HG03558 (cell line): ENCODE measurements around the gene NCKAP5.

Experiments used
- ATAC-seq: cut with Tn5 transposase; IDR thresholded peaks from one replicate; pipeline ENCODE4 v1.9.1; 2021; ENCODE audit warnings: moderate number of reproducible peaks; ENCODE audit not compliant: unreplicated experiment; ENCODE audit errors: extremely low read depth

Gene NCKAP5

DNA sequence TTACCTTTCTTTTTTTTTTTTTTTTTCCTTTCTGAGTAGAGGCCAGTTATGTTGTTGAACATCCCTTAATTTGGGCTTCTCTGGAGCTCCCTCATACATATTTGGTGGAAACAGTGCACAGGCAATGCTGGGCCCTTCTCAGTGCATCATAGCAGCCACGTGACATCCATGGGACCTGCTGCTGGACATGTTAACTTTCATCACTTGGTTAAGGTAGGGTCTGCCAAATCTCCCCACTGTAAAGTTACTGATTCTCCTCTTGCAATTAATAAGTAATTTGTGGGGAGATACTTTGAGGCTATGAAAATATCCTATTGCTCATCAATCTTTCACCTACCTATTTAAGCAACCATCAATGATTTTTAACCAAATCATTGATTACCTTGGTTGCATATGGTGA, 686.7 kb downstream of the NCKAP5 start:
- no peak for ATAC-seq

DNA sequence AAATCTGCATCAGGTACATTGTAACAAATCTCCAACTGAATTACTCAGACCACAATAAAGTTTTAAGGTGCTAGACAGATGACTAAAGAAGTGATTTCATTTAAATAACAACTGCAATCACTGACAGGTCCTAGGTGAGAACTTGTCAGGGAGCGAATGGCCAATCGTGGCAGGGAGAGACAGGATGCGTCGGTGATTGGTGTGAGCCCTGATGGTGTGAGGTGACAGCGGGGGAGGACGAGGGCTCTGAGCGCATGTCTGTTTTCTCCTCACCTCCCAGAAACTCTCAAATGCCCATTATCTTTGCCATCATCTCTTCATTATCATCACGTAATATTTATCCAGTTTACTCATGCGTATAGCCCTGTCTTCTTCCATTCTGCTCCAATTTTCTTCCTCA, 690.3 kb downstream of the NCKAP5 start:
- ATAC-seq = no peak

DNA sequence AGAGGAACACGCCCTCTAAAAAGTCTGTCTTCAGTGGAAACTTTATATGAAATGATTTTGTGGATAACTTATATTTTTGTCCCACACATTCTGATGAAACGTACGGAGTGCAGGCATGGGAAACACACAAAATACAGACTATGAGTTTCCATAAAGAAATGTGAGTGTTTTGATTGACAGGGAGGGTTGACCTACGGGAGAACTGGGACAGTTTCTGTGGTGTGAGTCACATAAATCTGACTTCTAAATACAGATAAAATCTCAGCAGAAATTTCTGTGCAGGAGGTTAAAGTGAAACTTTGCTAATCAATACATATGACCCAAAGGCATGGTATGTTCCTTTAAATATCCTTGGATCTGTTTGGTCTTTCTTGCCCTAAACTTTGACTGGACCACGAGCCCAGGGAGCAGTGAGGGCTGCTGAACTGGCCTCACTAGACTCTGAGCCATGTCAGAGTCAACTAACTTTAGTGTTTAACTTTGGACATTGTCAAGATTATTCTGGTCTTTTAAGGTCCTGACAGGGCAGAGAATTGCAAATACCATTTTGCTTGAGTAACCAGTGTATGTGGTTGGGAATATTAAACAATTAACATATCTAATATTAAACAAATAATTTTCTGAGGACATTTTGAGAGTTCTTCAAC, 691.4 kb downstream of the NCKAP5 start:
- ATAC-seq = no peak

- no peak for ATAC-seq
These were observed 693.1 kb downstream of the NCKAP5 start for GRCh38 chr2:132875193-132875592.

DNA sequence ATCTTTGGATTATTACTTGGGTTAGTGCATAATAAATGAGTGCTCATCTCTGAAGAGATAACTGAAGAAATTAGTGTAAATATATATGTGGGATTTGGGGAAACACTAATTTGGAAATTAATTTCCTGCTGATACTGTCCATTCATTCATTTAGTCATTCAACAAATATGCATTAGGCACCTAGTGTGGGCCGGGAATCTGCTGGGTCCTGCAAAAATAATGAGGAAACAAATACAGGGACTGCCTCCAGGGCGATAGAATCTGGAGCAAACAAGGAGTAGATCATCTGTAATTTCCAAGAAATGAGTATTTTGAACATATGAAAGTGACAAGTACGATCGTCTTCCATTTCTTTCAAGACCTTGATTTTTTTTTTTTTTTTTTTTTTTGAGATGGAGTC, 694.5 kb downstream of the NCKAP5 start:
- ATAC-seq = no peak

DNA sequence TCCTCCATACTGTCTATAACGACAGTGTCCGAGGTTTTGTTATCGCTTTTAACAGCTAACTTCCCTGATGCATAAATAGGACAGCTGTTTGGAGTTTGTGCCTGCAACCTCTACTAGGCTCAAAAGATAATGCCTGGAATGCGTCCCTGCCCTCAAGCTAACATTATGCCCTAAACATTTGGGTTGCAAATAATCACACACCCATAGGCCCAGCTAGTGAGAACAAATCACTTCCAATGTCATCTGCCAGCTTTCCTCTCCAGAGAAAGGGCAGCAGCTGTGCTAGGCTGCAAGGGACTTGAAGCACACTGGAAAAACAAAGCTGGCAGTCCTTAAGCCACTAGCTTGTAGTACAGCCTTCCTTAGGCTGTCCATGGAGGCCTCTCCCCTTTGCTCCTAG, 696.4 kb downstream of the NCKAP5 start:
- ATAC-seq = no peak

- no peak for ATAC-seq
These were observed 704.3 kb downstream of the NCKAP5 start for GRCh38 chr2:132863961-132864360.

GRCh38 chr2:132860220-132860619, 708.0 kb downstream of the NCKAP5 start:
- no peak for ATAC-seq

DNA sequence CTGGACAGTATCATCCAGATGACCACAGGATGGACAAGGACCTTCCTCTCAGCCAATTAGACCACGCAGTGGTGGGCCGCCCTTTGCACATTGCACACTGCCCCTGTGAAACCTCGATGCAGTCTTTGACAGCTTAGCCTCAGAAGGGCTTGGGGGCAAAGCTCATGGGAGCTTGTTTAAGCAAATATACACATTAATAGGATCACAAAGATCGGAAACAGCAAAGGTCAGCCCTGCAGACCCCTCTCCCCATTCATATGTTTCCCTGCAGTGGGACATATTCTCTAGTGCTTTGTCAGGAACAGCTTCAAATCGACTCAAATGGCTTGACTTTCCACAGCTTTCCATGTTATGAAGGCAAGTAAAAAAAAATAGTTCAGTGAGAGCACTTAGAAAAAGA, 708.7 kb downstream of the NCKAP5 start:
- no peak for ATAC-seq

DNA sequence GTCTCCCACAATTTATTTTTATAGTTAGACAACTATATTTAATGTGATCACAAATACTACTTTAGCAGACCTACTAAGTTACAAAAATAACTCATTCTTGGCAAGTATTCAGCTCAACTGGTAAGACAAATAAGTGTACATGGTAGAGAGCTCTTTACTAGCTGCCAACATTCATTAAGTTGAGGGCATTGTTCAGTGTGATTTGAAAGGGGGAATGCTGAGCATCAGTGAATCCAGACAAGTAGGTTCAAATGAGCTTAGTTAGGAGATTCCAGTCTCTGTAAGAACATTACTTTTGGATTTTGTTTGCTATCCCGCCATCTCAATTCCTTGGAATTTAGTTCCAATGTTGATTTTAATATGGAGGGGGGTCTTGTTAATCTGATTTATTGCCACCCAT, 710.9 kb downstream of the NCKAP5 start:
- ATAC-seq = no peak

- ATAC-seq = no peak
These were observed 717.6 kb downstream of the NCKAP5 start for GRCh38 chr2:132850688-132851087.

DNA sequence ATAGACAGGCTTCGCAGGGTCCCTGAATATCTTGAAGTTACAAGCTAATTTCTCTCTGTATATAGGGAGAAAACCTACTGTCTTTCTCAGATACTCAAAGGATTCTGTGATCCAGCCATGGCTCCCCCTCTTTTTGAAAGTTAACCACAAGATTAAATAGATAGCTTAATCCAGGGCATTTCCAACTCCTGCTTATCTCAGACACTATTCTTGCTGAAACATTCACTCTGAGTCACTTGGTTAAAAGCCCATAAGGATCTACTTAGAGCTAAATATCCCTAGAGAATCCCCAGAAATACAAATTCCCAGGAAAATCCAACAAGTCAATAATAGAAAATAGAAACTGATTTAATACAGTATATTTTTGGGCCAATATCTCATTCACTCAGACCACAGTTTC, 719.1 kb downstream of the NCKAP5 start:
- no peak for ATAC-seq

DNA sequence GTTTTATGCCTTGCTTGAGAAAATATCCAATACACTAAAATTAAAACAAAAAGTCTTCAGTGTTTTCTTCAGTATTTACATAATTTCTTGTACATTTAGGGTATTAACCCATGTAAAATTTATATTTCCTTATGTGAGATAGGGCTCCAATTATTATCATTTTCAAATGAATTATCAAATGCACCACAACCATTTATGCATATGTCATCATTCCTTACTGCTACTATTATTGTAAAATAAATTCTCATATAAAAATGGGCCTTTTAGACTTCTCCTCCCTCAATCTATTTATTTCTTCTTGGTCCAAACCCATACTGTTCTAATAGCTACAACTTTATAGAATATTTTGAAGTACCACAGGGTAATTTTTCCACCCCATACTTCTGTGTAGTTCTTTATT, 722.9 kb downstream of the NCKAP5 start:
- ATAC-seq = no peak

DNA sequence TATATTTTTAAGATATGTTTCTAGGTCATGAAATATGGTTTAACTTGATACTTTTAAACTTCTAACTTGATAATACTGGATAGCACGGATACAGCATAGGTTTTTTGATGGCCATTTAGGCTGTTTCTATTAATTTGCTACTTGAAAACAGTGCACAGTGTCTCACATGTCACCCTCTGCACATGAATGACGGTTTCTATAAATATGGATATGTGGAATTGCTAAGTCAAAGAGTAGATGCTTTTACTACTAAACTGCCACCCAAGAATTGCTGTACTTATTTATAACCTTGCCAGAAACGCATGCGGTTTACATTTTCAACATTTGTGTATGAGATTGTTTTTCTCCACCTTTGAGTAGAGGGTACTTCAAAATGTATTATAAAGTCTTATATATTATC, 723.7 kb downstream of the NCKAP5 start:
- no peak for ATAC-seq

- ATAC-seq = no peak
These were observed 730.5 kb downstream of the NCKAP5 start for GRCh38 chr2:132837769-132838168.

- no peak for ATAC-seq
These were observed 737.9 kb downstream of the NCKAP5 start for GRCh38 chr2:132830321-132830827.

DNA sequence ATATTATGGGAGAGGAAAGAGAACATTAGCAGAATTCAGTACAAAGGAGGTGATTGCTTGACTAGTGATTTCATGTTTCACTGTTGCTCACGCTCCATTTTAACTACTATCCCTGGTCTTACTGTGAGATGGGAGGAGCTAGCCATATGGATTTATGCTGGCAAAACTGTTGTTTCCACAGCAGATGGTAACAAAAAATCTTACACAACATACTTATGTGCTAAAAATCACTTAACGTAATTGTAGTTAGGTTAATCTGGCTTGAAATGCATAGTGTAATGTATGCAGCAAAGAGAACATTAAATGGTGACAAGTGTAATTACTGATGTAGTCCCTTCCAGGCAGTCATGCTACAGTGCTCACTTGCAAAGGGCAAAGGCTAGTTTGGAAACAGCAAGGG, 742.7 kb downstream of the NCKAP5 start:
- no peak for ATAC-seq

- ATAC-seq = no peak
These were observed 743.5 kb downstream of the NCKAP5 start for GRCh38 chr2:132824716-132825115.

GRCh38 chr2:132816234-132816633, 752.0 kb downstream of the NCKAP5 start:
- no peak for ATAC-seq

GRCh38 chr2:132815516-132815915, 752.7 kb downstream of the NCKAP5 start:
- ATAC-seq = no peak

DNA sequence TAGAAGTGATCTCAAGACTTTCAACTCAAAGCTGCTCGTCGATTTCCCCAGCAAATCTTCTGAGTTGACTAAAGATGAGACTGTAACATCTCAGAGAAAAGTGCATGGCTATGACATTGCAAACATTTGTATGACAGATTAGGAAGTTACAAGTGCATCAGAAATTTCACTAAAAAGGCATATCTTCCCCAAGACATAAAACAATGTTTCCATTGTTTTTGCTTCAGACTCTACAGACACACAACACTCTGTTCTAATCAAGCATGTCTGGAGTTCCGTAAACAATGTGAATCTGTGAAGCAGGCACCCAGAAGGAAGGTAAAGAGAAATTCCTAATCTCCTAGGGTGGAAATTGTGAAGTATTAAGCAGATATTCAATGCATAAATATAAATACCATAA, 753.6 kb downstream of the NCKAP5 start:
- ATAC-seq = no peak

DNA sequence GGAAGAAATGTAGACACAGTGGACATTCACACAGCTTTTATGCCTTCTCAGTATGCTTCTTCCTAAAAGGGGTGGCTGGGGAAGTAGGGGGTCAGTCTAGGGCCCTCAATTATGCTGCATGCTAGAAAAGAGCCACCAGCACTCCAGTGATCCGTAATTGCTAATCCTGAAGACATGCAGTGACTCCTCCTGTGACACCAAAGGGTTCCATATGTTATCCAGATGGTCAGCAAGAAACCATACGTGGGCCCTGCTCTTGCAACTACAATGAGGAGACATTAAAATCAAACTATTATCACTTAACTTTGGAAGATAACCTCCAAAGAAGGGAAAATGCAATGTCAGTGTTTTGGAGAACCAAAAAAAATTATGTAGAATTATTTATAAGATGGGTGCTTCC, 754.8 kb downstream of the NCKAP5 start:
- no peak for ATAC-seq
